Thyroid gland (tissue), 4 donors: ENCODE measurements around the gene SHISA5.

Experiments
- CTCF ChIP-seq, 6 experiments: fragments of 200-600 bp in 3 of 6; fragments of 450-650 bp in 3 of 6; sonication (generic) in 3 of 6; IDR thresholded peaks; one replicate each; pipeline ENCODE4 v1.5.1; 2016 to 2019; ENCODE audit warnings: antibody characterized with exemption in 6 of 6, mild to moderate bottlenecking in 2 of 6, inconsistent platforms in 1 of 6, moderate library complexity in 1 of 6
- POLR2A ChIP-seq, 2 donors: fragments of 450-650 bp; IDR thresholded peaks; one replicate each; pipeline ENCODE4 v1.6.1; 2017; ENCODE audit warnings: antibody characterized with exemption in 2 of 2, mild to moderate bottlenecking in 2 of 2, moderate library complexity in 1 of 2

- no peak for TF ChIP-seq CTCF (IDR thresholded peaks at IDR 0.05)
- TF ChIP-seq POLR2A (IDR thresholded peaks at IDR 0.05): no peak
Observed at GRCh38 chr3:48466386-48467109, 37.4 kb downstream of the SHISA5 start.
